Urothelium cell line (cell line): Measurements from ENCODE around the gene ATP9B.
A peak's percentile ranks its signal among the peaks of the same experiment; 100 is the strongest.
"Not testable (repeated sequence)": the region's sequence is repeated elsewhere in the genome, so short reads cannot be mapped to it uniquely, and the experiment has no call there.

ENCODE experiments used
- DNase-seq: peaks from one replicate; pipeline ENCODE4 v3.0.0; 2011; ENCODE audit warnings: low spot score, mixed read lengths
- FAIRE-seq: peaks from 2 replicates; lab custom pipeline; 2011; peaks lifted over from hg19 to GRCh38; lab: Jason Lieb, UNC

ATP9B gene

GRCh38 chr18:79123948-79124347 lies 54.8 kb downstream of the ATP9B start:
- no peak for FAIRE-seq
- DNase-seq: peak; percentile 9

DNA sequence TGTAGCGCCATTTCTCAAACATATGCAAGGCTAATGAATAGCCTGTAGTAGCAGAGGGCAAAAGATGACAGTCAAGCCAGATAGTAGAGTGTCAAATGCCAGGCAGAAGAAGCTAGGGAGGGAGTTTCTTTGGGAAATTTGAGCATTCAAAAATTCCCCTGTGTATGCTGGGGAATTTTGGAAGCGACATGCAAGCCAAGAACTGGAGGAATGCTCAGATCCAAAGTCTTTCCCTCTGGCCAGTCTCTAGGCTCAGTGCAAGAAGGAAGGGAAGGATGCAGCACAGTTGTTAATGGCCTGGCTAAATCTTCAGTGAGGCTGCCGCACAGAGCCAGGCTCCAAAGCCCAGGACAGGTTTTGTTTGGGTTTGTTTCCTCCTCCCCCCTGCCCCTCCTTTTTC lies 59.9 kb downstream of the ATP9B start:
- FAIRE-seq (no peak), DNase-seq (no peak)

DNA sequence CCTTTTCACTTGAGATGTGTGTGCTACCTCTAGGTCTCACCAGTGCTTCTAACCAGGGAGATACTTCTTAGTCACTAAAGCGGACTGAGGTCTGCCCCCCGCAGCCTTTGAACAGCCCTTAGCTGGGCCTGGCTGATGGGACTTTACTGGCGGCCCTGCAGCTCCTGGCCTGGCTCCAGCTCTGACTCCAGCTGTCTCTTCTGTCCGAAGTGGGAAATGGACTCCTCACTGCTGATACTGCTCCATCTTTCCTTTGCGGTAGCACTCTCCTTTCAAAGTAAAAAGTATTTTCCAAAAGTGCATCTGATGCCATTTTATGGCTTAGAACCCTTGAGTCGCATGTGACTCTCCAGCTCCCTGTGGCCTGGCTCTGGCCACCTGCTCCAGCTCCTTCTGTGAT lies 64.5 kb downstream of the ATP9B start:
- DNase-seq (no peak), FAIRE-seq (no peak)

- no peak for FAIRE-seq
Observed at GRCh38 chr18:79135924-79136323, 66.7 kb downstream of the ATP9B start.

GRCh38 chr18:79136742-79137141 lies 67.5 kb downstream of the ATP9B start:
- DNase-seq (no peak), FAIRE-seq (peak; percentile 59)

More at GRCh38 chr18:79135924-79136323, 66.7 kb downstream of the ATP9B start:
- no peak for DNase-seq

- DNase-seq (no peak), FAIRE-seq (no peak)
Observed at GRCh38 chr18:79139206-79139605, 70.0 kb downstream of the ATP9B start.

DNA sequence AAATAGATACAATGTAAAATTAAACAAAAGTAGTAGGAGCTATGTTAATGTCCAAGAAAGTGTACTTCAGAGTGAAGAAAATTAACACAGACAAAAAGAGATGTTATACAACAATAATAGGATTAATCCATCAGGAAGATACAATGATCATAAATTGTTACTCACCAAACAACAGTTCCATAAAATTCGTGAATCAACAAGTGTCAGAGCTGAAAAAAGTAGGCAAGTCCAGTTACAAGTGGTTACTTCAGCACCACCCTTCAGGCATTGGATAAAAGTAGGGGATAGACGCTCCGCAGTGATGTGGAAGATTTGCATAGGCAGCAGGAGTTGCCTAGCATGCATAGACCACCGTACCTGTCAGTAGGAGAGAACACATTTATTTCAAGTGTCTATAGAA lies 77.8 kb downstream of the ATP9B start:
- FAIRE-seq: no peak
- no peak for DNase-seq

- FAIRE-seq: no peak
- no peak for DNase-seq
Observed at GRCh38 chr18:79151191-79151590, 82.0 kb downstream of the ATP9B start.

DNA sequence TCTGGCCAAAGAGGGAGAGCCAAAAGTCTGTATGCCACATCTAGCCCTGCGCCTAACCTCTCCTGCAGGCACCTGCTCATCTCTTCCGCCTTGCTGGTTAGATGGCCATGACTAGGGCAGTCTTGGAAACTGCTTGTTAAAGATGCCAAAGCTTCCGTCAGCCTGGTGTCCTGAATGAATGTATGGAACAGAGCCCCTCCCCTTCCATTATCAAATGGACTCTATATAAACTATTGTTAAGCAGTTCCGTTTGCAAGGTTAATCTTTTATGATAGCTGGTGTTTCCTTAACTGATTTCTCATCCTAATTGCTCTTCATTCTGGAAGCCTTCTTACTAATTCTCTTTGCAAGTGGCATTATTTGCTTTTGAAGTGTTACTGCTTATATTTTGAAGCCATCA lies 87.1 kb downstream of the ATP9B start:
- no peak for DNase-seq
- peak; percentile 9 for FAIRE-seq

GRCh38 chr18:79164706-79165105 lies 95.5 kb downstream of the ATP9B start:
- DNase-seq: no peak

DNA sequence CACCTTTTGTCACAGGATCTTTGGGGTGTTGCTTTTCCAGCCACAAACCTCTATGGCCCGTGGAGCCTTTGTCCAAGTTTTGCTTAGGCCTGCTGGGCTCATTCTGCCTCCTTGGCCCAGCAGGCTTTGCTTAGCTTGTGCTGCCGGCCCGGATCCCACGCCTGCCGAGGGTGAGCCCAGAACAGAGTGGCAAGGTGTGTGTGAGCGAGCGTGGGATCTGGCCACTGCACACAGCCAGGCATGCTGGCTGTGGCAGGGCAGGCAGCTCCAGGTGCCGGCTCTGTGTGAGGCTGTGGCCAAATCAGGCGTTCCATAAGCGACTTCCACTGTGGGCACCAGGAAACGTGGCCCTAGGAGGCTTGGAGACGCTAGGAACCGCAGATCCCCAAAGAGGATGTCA lies 97.5 kb downstream of the ATP9B start:
- FAIRE-seq (peak; percentile 63), DNase-seq (no peak)

More at GRCh38 chr18:79164706-79165105, 95.5 kb downstream of the ATP9B start:
- FAIRE-seq: no peak

GRCh38 chr18:79167526-79168190 lies 98.5 kb downstream of the ATP9B start:
- DNase-seq (no peak), FAIRE-seq (no peak)

- DNase-seq: no peak
- no peak for FAIRE-seq
Observed at GRCh38 chr18:79169958-79170555, 100.9 kb downstream of the ATP9B start.

- FAIRE-seq, DNase-seq: not testable (repeated sequence)
Observed at GRCh38 chr18:79172331-79172730, 103.1 kb downstream of the ATP9B start.

DNA sequence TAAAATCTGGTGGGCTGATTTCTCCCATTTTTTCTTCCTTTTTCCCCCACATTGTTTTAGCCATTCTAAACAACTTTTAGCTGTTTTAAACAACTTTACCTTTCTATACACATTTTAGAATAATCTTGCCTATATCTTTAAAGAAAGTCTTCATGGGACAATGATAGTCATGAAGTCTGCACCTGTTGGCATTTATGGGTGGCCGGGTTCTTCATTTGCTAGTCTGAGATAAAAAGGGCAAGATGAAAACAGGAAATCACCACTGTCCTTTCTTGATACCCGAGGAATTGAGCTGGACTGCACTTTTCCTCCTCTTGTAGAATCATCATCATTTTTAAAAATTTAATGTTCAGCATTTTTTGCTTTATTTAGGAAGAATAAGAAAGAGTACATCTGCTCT lies 104.5 kb downstream of the ATP9B start:
- FAIRE-seq (no peak), DNase-seq (no peak)

DNA sequence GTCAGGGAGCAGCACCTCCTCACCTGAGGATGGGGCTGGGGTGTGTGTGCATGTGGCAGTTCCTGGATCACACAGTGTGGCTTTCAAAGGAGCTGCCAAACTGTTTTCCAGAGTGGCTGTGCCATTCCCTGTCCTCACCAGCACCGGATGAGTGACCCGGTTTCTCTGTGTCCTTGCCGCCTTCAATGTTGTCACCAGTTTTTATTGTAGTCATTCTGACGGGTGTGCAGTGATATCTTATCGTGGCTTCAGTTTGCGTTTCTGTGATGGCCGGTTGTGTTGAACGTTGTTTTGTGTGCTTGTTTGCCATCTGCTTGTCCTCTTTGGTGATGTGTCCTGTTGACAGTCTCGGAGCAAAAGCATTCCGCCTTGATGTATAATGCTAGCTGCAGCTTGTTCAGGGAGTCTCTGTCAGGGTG lies 108.9 kb downstream of the ATP9B start:
- FAIRE-seq: no peak
- no peak for DNase-seq

DNA sequence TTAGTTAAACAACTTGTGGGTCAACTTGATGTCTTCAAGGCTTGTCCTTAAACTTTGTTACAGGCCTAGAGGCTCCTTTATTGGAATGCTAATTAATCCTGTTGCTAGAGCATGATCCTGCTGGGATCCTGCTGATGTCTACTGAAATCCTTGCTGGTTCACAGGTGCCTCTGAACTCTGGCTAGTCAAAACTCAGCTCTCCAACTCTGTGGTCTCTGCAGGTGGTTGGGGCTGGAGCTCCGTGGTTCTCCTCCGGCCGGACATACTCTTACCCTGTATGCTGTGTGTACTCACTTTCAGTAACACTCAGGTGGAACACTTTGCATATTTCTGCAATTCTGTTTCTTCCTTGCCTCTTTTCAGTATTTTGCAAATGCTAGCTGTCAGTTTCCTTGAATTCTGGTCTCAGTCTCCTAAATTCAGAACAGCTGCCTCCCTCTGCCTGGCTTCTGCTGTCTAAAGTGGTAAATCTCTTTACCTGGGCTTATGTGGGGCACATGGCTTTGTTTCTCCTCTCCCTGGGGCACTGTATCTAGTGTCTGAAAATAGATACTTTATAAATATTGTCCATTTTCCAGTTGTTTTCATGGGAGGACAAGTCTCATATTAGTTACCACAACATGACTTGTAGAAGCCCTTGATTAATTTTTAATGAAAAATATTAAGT lies 113.0 kb downstream of the ATP9B start:
- DNase-seq: no peak

GRCh38 chr18:79185648-79186047 lies 116.5 kb downstream of the ATP9B start:
- DNase-seq: no peak
- FAIRE-seq: no peak

More for the DNA sequence above, 113.0 kb downstream of the ATP9B start:
- no peak for FAIRE-seq

DNA sequence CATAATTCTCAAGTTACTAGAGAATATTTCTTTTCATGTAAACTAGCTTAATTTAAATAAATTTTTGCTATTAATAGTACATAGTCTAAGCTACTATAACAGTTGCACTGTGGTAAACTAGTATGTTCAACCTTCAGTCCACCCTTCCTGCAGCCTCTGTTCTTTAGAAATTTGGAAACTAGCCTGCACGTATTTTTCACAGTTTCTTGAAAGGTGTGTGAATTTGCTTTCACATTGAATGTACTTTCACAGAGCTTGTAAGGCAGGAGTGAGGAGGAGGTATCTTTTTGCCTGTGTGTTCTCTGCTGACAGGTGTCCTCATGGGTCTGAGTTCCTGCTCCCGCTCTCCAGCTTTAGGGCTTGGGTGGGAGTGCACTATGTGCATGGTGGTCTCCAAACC lies 117.5 kb downstream of the ATP9B start:
- no peak for DNase-seq
- no peak for FAIRE-seq

GRCh38 chr18:79187532-79188277 lies 118.5 kb downstream of the ATP9B start:
- no peak for FAIRE-seq
- no peak for DNase-seq

GRCh38 chr18:79191418-79191817 lies 122.2 kb downstream of the ATP9B start:
- no peak for DNase-seq
- FAIRE-seq: no peak
